Peyer's patch (tissue), 4 donors: ENCODE data around the gene CNTN4.
A peak's percentile ranks its signal among the peaks of the same experiment; 100 is the strongest.

Experiments
- POLR2A ChIP-seq, 2 donors: fragments of 450-650 bp; IDR thresholded peaks; one replicate each; pipeline ENCODE4 v1.5.1; 2017; ENCODE audit warnings: antibody characterized with exemption in 2 of 2, mild to moderate bottlenecking in 2 of 2, moderate library complexity in 2 of 2
- TF ChIP-seq, protein P1 (sequence below), 6 experiments: fragments of 450-650 bp in 4 of 6; fragments of 200-600 bp in 2 of 6; sonication (generic) in 1 of 6; IDR thresholded peaks; one replicate each; pipeline ENCODE4 v1.5.1; 2017 to 2019; ENCODE audit warnings: antibody characterized with exemption in 6 of 6, mild to moderate bottlenecking in 3 of 6, moderate library complexity in 1 of 6

DNA sequence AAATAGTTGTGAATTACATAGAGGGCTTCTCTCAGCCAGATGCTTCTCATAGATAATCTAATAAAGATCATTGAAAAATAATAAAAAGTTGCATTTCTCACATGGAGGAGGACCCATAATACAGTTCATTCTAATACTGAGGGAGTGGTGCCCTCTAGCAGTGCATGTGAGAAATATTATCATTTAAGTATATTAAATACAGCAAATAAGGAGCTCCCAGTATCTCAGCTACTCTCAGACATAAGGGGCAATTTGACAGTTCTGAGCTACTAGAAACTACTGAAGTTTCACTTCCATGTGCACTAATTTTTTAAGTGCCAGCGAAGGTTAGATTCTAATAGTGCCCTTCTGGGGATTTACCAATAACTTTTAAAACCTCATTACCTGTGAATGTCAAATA lies 823.2 kb downstream of the CNTN4 start:
- TF ChIP-seq, protein P1, sequence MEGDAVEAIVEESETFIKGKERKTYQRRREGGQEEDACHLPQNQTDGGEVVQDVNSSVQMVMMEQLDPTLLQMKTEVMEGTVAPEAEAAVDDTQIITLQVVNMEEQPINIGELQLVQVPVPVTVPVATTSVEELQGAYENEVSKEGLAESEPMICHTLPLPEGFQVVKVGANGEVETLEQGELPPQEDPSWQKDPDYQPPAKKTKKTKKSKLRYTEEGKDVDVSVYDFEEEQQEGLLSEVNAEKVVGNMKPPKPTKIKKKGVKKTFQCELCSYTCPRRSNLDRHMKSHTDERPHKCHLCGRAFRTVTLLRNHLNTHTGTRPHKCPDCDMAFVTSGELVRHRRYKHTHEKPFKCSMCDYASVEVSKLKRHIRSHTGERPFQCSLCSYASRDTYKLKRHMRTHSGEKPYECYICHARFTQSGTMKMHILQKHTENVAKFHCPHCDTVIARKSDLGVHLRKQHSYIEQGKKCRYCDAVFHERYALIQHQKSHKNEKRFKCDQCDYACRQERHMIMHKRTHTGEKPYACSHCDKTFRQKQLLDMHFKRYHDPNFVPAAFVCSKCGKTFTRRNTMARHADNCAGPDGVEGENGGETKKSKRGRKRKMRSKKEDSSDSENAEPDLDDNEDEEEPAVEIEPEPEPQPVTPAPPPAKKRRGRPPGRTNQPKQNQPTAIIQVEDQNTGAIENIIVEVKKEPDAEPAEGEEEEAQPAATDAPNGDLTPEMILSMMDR (IDR thresholded peaks at IDR 0.05): peak in 4 of 6 experiments; percentile 28 to 65 (median 54)
- TF ChIP-seq POLR2A (IDR thresholded peaks at IDR 0.05): no peak
